GM19099 (cell line): Measurements from ENCODE around the gene RIT2.

Experiments used
- POLR2A ChIP-seq: IDR thresholded peaks from 3 replicates; pipeline ENCODE4 v1.6.1; 2011; ENCODE audit warnings: low read depth; ENCODE audit not compliant: insufficient read length; ENCODE audit errors: extremely low read depth

RIT2 gene

DNA sequence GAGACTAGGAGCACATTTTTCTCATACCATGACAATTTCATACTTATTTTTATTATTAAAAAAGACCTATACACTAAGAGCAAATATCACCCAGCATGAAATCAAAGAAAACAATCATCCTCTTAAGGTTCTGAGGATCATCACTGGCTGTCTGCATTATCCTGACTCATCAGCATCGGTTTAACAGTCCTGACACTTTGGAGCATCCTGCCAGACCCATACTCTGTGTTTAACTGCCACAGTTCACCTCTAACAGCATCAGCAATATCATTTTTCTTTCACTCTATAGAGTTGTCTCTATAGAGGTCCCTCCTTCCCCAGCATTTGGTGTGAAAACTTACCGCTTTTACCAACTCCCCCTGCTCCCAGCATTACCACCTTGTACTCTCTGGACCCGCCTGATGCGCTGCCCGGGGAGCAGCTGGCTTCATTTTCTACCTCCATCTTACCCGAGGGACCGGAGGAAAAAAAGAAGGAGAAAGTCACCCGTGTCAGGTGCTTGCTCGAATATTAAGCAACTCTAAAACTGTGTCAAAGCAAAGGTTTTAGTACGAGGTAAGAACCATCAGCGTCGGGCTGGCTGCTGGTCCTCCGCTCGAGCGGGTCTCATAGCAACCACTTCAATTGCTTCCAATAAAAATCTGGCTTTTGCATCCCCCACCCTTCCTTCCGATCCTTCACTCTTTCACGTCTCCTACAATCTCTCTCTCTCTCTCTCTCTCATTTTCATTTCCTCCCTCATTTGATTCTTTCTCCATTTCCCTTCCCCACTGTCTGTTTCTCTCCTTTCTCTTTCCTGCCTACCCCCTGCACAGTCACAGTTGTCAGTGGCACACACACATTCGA, at the start of gene RIT2:
Gene RIT2, minus strand, starts transcription at position 610 of the 846 bp plus-strand sequence.
- no peak for TF ChIP-seq POLR2A

GRCh38 chr18:43161528-43161927, 46.0 kb upstream of the RIT2 start:
- TF ChIP-seq POLR2A, result no peak

GRCh38 chr18:43160509-43160908, 45.0 kb upstream of the RIT2 start:
- no peak for TF ChIP-seq POLR2A

GRCh38 chr18:43159926-43160325, 44.4 kb upstream of the RIT2 start:
- no peak for TF ChIP-seq POLR2A

GRCh38 chr18:43159086-43159770, 43.7 kb upstream of the RIT2 start:
- TF ChIP-seq POLR2A, result no peak

DNA sequence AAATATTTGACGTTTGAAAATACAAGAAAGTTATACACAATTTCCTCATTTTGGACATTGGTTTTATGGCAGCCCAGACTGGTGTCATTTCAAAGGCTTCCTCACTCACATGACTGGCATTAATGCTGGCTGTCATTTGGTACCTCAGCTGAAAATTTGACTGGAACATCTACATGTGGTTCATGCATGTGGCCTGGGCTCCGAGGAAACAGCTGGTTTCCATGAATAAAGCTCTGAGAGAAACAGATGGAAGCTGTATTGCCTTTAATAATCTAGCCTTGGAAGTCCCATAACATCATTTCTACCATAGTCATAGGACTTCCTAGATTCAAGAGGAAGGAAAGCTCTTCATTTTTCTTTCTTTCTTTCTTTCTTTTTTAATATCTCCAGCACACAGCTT, 42.9 kb upstream of the RIT2 start:
- TF ChIP-seq POLR2A, result no peak

DNA sequence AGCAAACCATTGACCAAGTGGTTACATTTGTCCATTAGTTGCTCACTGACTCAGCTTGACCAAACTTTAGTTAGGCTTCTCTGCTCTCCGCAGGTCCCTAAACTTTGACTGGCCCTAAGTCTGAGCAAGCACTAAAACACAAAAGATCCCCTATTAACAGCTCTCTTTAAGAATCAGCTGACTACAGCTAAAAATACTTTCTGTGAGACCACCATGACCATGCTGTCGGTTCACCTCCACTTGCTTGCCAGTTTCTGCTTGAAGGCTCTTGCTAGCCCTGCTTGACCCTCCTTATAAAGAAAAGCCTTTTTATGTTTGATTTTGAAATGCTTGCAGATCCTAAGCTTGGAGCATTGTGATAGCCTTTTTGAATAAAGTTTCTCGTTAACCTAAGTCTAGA, 40.4 kb upstream of the RIT2 start:
- TF ChIP-seq POLR2A, result no peak

DNA sequence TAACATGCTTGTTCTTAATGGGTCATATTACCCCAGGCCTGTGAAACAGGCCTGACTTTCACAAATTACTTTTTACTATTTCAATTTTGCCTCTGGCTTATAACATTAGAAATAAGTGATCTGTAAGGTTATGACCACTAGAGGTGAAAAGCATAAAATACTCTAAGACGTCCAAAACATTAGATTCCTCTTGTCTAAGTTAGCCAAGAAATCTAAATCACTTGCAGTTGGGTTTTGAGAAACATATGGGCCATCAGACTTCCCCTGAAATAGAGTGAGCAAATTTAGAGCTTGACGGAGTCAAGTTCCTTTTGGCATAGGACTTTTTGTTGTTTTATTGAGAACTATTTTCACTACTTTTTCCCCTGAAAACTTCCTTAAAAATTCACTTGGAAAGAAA, 32.7 kb upstream of the RIT2 start:
- TF ChIP-seq POLR2A, result no peak

DNA sequence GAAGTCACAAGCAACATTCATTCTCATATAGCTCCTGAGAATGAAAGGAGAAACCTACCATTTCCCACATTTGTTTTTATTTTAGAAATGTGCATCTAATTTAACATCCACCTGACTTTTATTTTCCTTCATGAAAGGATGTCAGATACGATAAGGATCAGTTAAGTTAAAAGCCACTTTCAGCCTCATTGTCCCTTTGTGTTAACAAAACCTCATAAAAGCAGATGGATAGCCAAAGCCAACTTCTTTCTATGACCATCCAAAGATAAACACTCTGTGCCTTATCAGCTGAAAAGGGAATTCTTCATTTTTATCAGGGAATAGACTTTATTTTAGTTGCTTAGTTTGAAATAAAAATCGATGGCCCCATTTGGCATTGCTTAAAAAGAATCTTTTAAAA, 25.7 kb upstream of the RIT2 start:
- TF ChIP-seq POLR2A, result no peak

GRCh38 chr18:43139288-43139946, 23.9 kb upstream of the RIT2 start:
- TF ChIP-seq POLR2A, result no peak

DNA sequence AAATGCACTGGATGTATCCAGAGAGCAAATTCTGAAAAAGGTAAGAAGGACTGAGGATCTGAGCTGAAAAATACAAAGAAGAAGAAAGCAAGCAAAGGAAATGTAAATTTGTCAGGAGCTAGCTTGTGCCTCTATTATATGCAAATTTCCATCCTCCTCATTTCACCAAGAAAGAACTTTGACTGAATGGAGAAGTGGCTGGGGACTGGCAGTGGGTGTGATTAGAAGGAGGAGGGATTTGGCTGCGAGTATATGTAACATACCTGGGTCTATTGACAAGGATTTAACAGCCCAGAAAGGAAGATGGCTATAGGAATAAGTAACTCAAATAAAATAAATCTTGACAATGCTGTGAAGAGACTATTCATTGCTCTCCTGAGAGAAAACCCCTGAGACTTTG, 19.4 kb upstream of the RIT2 start:
- TF ChIP-seq POLR2A, result no peak

- no peak for TF ChIP-seq POLR2A
Observed at GRCh38 chr18:43130716-43131260, 15.3 kb upstream of the RIT2 start.

DNA sequence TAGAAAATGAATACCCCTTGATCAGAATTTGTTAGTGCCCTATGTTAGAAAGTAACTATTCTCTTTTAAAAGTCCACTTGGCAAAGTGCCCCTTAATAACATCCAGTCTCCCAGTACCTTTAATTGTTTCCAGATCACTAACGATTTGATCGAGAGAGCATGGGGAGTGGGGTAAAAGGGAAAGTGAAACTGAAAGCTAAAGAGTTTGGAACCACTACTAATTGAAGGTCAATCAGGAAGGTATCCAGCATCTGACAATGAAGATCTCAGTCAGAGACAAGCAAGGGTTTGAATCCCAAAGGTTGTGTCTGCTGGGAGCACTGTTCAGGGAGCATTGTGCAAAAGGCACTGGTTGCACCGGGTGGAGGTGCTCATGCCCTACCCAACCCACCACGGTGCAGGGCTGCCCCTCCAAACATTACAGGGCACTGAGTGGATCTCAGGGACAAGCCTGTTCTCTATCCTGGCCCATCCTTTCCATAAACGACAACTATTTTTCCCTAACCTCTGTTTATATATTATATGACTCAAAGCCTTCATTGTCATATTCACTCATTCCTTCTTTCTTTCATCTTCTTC, 14.6 kb upstream of the RIT2 start:
- no peak for TF ChIP-seq POLR2A

- TF ChIP-seq POLR2A, result no peak
Observed at GRCh38 chr18:43125471-43125870, 10.0 kb upstream of the RIT2 start.

DNA sequence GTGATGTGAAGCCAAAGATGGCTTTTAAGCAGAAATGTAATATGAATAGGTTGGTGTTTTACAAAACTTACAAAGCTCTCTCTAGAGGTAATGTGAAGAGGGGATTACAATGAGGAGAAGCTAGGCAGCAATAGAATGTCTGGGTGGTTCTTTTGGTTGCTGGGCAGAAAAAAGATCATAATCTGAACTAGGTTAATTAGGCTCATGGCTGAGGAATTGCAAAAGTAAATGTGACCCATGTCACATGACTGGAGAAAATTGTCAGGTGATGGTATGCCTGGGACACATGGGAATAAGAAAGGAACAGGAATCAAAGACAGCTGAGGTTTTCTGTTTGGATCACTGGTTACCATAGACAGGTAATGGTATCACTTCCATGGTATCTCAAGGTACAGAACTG, 7.5 kb upstream of the RIT2 start:
- no peak for TF ChIP-seq POLR2A
